Muscle layer of duodenum (tissue), 2 donors: ENCODE measurements around the gene BPIFB3.
"Not testable (repeated sequence)": the region's sequence is repeated elsewhere in the genome, so short reads cannot be mapped to it uniquely, and the experiment has no call there.

Experiments used
- H3K27ac ChIP-seq: one replicate; pipeline ENCODE4 v1.7.0; 2013; ENCODE audit warnings: mild to moderate bottlenecking, low read length
- H3K27me3 ChIP-seq: one replicate; pipeline ENCODE4 v1.7.0; 2013; ENCODE audit warnings: low read depth, mild to moderate bottlenecking, control low read depth, low read length
- H3K36me3 ChIP-seq, 2 donors: one replicate each; pipeline ENCODE4 v1.7.0; 2013; ENCODE audit warnings: low read length in 2 of 2, control low read depth in 1 of 2, mild to moderate bottlenecking in 1 of 2; ENCODE audit not compliant: insufficient read depth in 2 of 2, control insufficient read depth in 1 of 2
- H3K4me1 ChIP-seq, 2 donors: one replicate each; pipeline ENCODE4 v1.7.0; 2013; ENCODE audit warnings: low read length in 2 of 2, mild to moderate bottlenecking in 2 of 2, control low read depth in 1 of 2, moderate library complexity in 1 of 2; ENCODE audit not compliant: insufficient read depth in 2 of 2, control insufficient read depth in 1 of 2
- H3K4me3 ChIP-seq, 2 donors: one replicate each; pipeline ENCODE4 v1.7.0; 2013; ENCODE audit warnings: low read length in 2 of 2, low read depth in 1 of 2, mild to moderate bottlenecking in 1 of 2
- H3K9me3 ChIP-seq, 2 donors: one replicate each; pipeline ENCODE4 v1.7.0; 2013; ENCODE audit warnings: low read length in 2 of 2, control low read depth in 1 of 2, mild to moderate bottlenecking in 1 of 2; ENCODE audit not compliant: control insufficient read depth in 1 of 2
- donor health status: healthy.

Gene BPIFB3

DNA sequence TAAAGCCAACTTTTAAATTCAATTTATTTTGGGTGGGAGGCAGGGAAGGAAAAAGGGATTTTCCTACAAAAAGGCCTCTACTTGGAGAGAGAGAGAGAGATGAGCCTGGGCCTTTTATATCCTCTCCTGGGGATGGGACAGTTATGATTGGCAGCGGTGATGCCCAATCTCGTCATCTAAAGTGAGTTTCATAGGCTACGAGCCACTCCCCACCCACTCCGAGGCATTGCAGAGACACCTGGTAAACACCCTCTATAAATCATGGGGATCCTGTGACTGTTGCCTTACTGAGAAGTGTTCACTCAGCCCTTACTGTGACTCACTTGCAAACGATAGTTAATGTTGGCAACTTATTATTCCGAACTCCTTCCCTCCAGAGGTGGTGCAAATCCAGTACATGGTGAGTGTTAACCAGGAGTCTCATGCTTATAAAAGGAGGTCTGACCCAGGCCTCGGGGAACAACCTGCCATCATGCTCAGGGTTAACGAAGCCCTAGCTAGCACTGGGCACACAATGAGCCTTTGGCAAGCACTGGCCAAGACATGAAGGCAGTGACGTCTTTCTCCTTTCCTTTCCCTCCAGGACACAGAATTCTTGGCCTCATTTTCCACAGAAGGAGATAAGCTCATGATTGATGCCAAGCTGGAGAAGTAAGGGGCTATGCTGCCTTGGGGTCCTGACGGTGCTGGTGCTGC is 46.3 kb downstream of the BPIFB3 start:
- no peak overlapping the region for H3K4me3 ChIP-seq
- H3K27me3 ChIP-seq: no peaks in the 10 kb centered on the region
- H3K36me3 ChIP-seq: no peaks in the 10 kb centered on the region
- H3K9me3 ChIP-seq: no peaks in the 10 kb centered on the region
- peaks cover 0 to 6% of the 10 kb centered on the region in 2 donors for H3K4me1 ChIP-seq
- H3K27ac ChIP-seq: no peak overlapping the region

DNA sequence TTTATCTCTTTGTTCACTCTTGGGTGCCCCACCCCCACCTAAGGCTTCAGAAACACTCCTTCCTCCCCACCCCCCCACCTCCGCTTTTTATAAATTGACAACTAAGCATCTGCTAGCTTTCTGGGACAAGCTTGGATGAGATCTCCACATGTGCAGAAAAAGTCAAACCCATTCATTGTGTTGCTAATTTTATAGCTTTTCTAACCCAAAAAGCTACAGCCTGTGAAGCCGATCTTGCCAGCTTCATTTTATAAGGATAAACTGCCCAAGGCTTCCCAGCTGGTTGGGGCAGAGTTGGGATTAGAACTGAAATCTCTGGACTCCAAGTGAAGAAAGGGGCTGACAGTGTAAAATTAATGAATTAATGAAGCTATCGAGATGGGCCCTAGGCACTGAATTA is 49.9 kb downstream of the BPIFB3 start:
- Histone ChIP-seq H3K27ac (no peak overlapping the region), H3K27me3 (no peaks in the 10 kb centered on the region), H3K4me3 (no peak overlapping the region), H3K9me3 (no peaks in the 10 kb centered on the region), H3K4me1 (no peaks in the 10 kb centered on the region), H3K36me3 (no peaks in the 10 kb centered on the region)

DNA sequence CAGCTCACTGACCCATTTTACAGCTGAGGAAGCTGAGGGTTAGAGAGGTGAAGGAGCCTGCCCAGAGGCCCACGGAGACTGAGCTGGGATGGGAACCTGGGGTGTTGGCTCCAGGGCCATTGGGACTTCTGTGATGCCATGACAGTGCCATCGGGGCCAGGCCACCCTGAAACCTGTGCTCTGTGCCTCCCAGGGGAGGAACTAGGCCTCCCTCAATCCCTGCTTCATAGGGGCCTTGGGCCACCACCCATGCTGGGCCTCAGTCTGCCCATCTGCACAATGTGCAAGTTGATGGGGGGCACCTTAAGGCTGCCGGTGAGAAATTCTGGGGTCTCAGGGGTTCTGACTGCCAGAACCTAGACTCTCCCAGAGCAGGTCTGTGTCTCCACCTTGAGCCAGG is 50.6 kb downstream of the BPIFB3 start:
- H3K27ac ChIP-seq: no peak overlapping the region

DNA sequence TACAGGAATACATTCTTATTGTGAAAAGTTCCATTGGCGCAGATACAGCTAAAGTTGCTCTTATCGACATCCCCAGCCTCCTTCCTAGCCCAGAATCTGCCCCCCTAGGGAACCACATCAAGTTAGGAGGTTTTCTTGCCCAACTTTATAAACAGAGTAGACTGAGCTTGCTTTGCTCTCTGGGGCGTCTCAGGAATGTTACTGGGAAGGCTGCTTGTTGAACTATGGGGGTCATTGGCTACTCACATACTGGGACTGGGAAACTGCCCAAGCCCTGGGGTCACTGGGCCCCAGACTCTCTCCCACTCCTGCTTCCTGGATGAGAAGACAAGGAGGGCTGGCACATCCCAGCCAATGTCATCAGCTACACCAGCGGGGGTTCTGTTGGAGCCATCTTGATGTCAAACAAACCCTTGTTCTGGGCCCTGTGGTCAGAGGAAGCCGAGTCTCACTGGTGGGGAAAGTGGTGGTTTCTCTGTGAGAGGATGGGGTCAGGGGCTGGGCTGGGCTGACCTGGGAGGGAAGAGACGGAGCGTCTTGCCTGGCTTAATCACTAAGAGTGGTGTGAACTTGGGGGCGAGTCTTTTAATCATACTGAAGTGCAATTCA is 51.7 kb downstream of the BPIFB3 start:
- H3K4me3 ChIP-seq: no peak overlapping the region

More for the DNA sequence above, 50.6 kb downstream of the BPIFB3 start:
- Histone ChIP-seq H3K4me3 (no peak overlapping the region), H3K9me3 (no peaks in the 10 kb centered on the region), H3K36me3 (no peaks in the 10 kb centered on the region), H3K4me1 (no peaks in the 10 kb centered on the region), H3K27me3 (no peaks in the 10 kb centered on the region)

DNA sequence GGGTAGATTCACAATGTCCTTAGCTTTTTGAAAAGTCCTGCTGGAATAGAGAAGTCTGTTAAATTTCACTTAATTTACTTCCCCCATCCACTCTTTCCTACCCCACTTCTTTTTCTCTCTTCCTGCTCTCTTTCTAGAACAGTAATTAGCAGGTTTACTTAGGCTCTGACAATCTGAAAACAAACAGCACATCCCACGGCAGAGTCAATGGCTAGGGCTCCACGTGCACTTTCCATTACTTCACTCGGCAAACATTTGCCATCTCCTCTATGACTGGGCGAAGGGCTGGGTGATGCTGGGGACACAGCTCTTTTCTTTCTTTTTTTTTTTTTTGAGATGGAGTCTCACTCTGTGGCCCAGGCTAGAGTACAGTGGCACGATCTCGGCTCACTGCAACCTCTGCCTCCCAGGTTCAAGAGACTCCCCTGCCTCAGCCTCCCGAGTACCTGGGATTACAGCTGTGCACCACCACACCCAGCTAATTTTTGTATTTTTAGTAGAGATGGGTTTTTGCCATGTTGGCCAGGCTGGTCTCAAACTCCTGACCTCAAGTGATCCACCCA is 52.4 kb downstream of the BPIFB3 start:
- not testable (repeated sequence) for H3K4me1 ChIP-seq, H3K4me3 ChIP-seq, H3K27me3 ChIP-seq, H3K36me3 ChIP-seq, H3K27ac ChIP-seq, H3K9me3 ChIP-seq

More for the DNA sequence above, 51.7 kb downstream of the BPIFB3 start:
- Histone ChIP-seq H3K4me1 (no peaks in the 10 kb centered on the region), H3K36me3 (no peaks in the 10 kb centered on the region), H3K27me3 (no peaks in the 10 kb centered on the region), H3K9me3 (no peaks in the 10 kb centered on the region), H3K27ac (no peak overlapping the region)

DNA sequence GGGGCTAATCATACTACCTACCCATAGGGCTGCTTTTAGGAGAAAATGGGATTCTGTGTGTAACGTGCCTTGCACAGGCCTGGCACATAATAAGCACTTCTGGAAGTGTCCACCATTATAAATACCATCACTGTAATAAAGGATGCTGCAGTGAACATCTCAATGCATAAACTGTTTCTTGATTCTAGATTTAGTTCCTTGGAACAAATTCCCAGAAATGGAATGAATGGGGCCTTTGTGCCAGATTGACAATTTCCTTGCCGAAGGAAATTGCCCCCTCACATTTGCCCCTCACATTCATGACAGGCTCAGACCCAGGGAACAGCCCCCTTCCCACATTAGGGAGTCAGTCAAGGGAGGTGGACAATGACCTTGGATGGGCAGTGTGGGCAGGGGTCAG is 55.0 kb downstream of the BPIFB3 start:
- Histone ChIP-seq H3K27me3 (no peaks in the 10 kb centered on the region), H3K27ac (no peak overlapping the region), H3K9me3 (no peaks in the 10 kb centered on the region), H3K36me3 (no peaks in the 10 kb centered on the region), H3K4me1 (no peaks in the 10 kb centered on the region), H3K4me3 (no peak overlapping the region)

DNA sequence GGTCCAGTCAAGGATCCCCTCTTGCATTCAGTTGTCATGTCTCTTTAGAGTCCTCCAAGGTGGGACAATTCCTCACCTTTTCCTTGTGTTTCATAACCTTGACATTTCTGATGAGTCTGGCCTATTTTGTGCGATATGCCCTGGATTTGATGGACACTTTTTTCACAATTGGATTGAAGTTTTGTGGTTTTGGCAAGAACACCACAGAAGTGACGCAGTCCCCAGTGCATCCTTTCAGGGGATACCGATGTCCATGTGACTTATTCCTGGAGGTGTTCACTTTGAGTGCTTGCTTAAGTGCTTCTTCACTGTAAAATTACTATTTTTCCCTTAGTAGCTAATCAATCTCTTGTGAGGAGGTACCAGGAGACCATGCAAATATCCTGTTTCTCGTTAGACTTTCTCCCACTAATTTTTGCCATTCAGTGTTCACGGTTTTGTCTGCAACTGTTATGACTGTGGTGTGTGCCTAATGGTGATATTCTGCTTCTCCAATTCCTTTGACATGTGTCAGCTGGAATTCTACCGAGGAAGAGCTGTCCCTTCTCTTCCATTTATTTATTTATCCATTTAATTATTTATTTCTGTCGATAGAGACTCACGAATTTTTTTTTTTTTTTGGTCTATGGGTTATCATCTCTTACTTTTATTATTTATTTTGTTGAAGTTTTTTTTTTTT is 56.6 kb downstream of the BPIFB3 start:
- Histone ChIP-seq H3K27me3 (no peaks in the 10 kb centered on the region), H3K4me3 (no peak overlapping the region), H3K4me1 (no peaks in the 10 kb centered on the region), H3K9me3 (no peaks in the 10 kb centered on the region), H3K36me3 (no peaks in the 10 kb centered on the region), H3K27ac (no peak overlapping the region)

DNA sequence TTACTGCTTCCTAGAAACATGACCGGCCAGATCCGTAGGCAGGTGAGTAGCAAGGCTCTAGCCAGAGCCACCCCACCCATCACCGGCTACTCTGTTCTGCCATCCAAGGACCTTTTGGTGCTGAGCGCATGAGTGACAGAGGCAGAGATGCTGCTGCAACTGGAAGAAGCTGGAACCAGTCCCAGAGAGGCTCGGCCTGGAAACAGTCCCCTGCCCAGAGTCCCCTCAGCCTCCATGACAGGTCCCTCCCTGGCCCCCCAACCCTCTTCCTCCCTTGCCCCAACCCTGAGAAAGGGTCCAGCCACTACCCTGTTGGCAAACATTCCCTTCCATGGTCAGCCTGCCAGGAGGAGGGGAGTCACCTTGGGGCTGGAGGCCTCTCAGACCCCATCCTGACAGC is 57.6 kb downstream of the BPIFB3 start:
- no peak overlapping the region for H3K4me3 ChIP-seq
- H3K4me1 ChIP-seq: no peaks in the 10 kb centered on the region
- no peaks in the 10 kb centered on the region for H3K9me3 ChIP-seq
- no peaks in the 10 kb centered on the region for H3K36me3 ChIP-seq
- H3K27me3 ChIP-seq: no peaks in the 10 kb centered on the region
- H3K27ac ChIP-seq: no peak overlapping the region

DNA sequence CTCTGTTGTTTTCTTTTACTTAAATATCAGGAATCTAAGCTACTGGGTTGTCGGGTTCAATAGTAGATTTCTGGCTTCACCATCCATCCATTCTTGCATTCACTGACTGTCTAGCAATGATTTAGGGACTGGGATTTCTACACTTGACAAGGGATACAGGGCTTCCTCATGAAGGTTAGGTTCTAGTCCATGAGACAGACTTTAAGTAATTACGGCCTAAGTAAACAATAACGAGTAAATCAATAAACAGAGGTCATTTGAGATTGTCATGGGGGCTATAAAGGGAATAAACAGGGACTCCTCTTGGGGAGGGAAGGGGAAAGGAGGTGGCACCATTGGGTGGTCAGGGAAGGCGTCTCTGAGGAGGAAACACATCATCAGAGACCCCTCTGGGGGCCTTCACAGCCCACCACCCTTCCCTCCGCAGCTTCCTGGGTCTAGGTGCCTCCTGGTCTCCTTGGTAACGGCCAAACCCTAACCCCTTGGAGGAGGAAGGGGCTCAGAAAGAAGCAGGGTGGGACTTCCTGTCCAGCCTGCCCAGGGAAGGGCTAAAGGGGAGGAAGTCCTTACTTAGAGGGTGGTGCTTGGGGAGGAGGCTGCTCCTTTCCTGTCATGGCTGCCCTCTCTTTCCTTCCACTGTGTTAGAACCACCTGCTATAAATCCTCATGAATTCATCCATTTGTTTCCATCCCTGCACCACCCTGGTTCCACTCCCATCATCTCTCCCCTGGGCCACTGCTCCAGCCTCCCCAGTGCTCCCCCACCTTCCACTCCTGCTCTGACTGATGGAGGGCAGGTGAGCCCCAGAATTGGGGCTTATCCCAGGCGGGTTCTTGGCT is 59.1 kb downstream of the BPIFB3 start:
- H3K9me3 ChIP-seq: no peaks in the 10 kb centered on the region
- no peak overlapping the region for H3K27ac ChIP-seq
- H3K36me3 ChIP-seq: no peaks in the 10 kb centered on the region
- H3K27me3 ChIP-seq: no peaks in the 10 kb centered on the region
- H3K4me3 ChIP-seq: no peak overlapping the region
- H3K4me1 ChIP-seq: no peaks in the 10 kb centered on the region

DNA sequence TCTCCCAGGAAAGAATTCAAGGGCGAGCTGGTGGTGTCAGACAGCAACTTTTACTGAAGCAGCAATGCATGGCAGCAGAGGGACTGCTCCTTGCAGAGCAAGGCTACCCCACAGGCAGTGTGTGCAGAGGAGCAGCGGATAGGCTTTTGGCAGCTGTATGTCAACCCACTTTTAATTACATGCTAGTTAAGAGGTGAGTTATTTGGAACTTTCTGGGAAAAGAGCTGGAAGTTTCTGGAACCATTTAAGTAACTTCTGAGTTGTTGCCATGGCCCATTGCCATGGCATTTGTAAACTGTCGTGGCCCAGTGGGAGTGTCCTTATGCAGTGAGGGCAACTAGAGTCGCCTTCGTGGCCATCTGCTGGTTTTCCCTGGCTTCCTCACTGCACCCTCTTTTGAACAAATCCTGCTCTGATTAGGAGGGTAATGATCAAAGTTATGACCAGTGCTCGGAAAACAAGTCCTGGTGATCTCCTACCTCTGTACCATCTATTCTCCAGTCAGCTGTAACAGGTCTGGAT is 59.7 kb downstream of the BPIFB3 start:
- H3K4me1 ChIP-seq: no peaks in the 10 kb centered on the region
- H3K9me3 ChIP-seq: no peaks in the 10 kb centered on the region
- H3K4me3 ChIP-seq: no peak overlapping the region
- no peak overlapping the region for H3K27ac ChIP-seq
- no peaks in the 10 kb centered on the region for H3K27me3 ChIP-seq
- H3K36me3 ChIP-seq: no peaks in the 10 kb centered on the region

DNA sequence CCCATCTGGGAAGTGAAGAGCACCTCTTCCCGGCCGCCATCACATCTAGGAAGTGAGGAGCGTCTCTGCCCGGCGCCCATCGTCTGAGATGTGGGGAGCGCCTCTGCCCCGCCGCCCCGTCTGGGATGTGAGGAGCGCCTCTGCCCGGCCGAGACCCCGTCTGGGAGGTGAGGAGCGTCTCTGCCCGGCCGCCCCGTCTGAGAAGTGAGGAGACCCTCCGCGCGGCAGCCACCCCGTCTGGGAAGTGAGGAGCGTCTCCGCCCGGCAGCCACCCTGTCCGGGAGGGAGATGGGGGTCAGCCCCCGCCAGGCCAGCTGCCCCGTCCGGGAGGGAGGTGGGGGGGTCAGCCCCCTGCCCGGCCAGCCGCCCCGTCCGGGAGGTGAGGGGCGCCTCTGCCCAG is 61.8 kb downstream of the BPIFB3 start:
- H3K4me3 ChIP-seq, H3K36me3 ChIP-seq, H3K4me1 ChIP-seq, H3K9me3 ChIP-seq, H3K27ac ChIP-seq, H3K27me3 ChIP-seq: not testable (repeated sequence)
